A673 (cell line): Measurements from ENCODE around the gene QSOX2. TPM values are rescaled to one million over a fixed set of nuclear protein-coding genes. Genes with fewer than 3 reads are reported as not detected.

Source experiments
- BruUV-seq: library from RNA; stranded (reverse); fragments of 400-500 nt; replicated peaks from 2 replicates; lab custom pipeline; 2021; lab: Mats Ljungman, UMichigan
- CTCF ChIA-PET: fragments of 300-600 bp; sonication (Branson Sonifier 250); formaldehyde crosslinking; loops from one replicate; lab custom pipeline; 2022; ENCODE audit warnings: antibody characterized with exemption; lab: Charles Lee
- POLR2A ChIA-PET: fragments of 300-600 bp; sonication (Branson Sonifier 250); formaldehyde crosslinking; loops from one replicate; lab custom pipeline; 2022; ENCODE audit warnings: antibody characterized with exemption; ENCODE audit not compliant: low non-redundant PET; lab: Charles Lee
- DNase-seq: peaks from one replicate; pipeline ENCODE4 v3.0.0-alpha.2; 2015; ENCODE audit warnings: low spot score
- H3K27ac ChIP-seq: fragments of 200-600 bp; sonication (generic); 2 replicates; pipeline ENCODE4 v1.5.1; 2016; ENCODE audit warnings: mixed run types, low read depth, mild to moderate bottlenecking, mixed read lengths, antibody characterized with exemption, low read length; ENCODE audit not compliant: poor library complexity, severe bottlenecking
- H3K27me3 ChIP-seq: fragments of 200-600 bp; sonication (generic); replicated peaks from 2 replicates; pipeline ENCODE4 v1.6.1; 2017; ENCODE audit warnings: mixed run types, low read depth, mild to moderate bottlenecking, mixed read lengths, antibody characterized with exemption, low read length; ENCODE audit not compliant: insufficient read depth, poor library complexity
- H3K36me3 ChIP-seq: fragments of 200-600 bp; sonication (generic); 2 replicates; pipeline ENCODE4 v1.6.1; 2016; ENCODE audit warnings: mixed run types, mild to moderate bottlenecking, mixed read lengths, antibody characterized with exemption, low read length; ENCODE audit not compliant: insufficient read depth, poor library complexity, severe bottlenecking
- H3K4me1 ChIP-seq: fragments of 200-600 bp; sonication (generic); 2 replicates; pipeline ENCODE4 v1.6.1; 2017; ENCODE audit warnings: mixed run types, mild to moderate bottlenecking, mixed read lengths, antibody characterized with exemption, low read length; ENCODE audit not compliant: insufficient read depth, poor library complexity, severe bottlenecking
- H3K4me3 ChIP-seq: fragments of 200-600 bp; sonication (generic); 2 replicates; pipeline ENCODE4 v1.5.1; 2016; ENCODE audit warnings: low read depth, mixed run types, mild to moderate bottlenecking, mixed read lengths, low read length; ENCODE audit not compliant: poor library complexity, severe bottlenecking
- H3K9me3 ChIP-seq: fragments of 200-600 bp; sonication (generic); 2 replicates; pipeline ENCODE4 v1.6.1; 2016; ENCODE audit warnings: mixed run types, low read depth, mild to moderate bottlenecking, mixed read lengths, antibody characterized with exemption, low read length; ENCODE audit not compliant: poor library complexity, severe bottlenecking
- CTCF ChIP-seq: fragments of 300-800, 200-600 bp; sonication (generic); conservative IDR thresholded peaks from 2 replicates; pipeline ENCODE4 v1.5.1; 2017; ENCODE audit warnings: low read depth, mild to moderate bottlenecking, antibody characterized with exemption, low read length, moderate library complexity, mixed read lengths
- EZH2 ChIP-seq: fragments of 200-600 bp; sonication (generic); IDR thresholded peaks from 2 replicates; pipeline ENCODE4 v1.6.1; 2017; ENCODE audit warnings: borderline replicate concordance, low read depth, mild to moderate bottlenecking, mixed read lengths, antibody characterized with exemption, low read length; ENCODE audit not compliant: poor library complexity, severe bottlenecking
- intact Hi-C: fragments of 100-400 bp; cut with micrococcal nuclease; formaldehyde crosslinking; loops from one replicate; pipeline ENCODE4 v1.10.0; 2022; ENCODE audit not compliant: unreplicated experiment
- total RNA-seq: library from RNA; stranded (reverse); gene quantifications from 2 replicates; pipeline ENCODE4 v1.2.3, GENCODE V29; 2021

QSOX2 gene
- total RNA-seq, 1 experiment from 2014 or later = 43.7 TPM

- ChIA-PET CTCF (no interaction called here), POLR2A (no interaction called here)
- H3K27ac ChIP-seq = no peak overlapping the region
- no peak for TF ChIP-seq CTCF
- TF ChIP-seq EZH2 = no peak
- BruUV-seq = no TSS peak
- DNase-seq = no peak
- no peaks in the 10 kb centered on the region for H3K9me3 ChIP-seq
- no peaks in the 10 kb centered on the region for H3K27me3 ChIP-seq
- no peak overlapping the region for H3K4me3 ChIP-seq
- H3K36me3 ChIP-seq = no peaks in the 10 kb centered on the region
- intact Hi-C loops = no loop called here
- H3K4me1 ChIP-seq = no peaks in the 10 kb centered on the region
These were observed 66.9 kb downstream of the QSOX2 start for GRCh38 chr9:136178773-136179075.

GRCh38 chr9:136178061-136178772 lies 67.4 kb downstream of the QSOX2 start:
- TF ChIP-seq CTCF (no peak), EZH2 (no peak)
- ChIA-PET CTCF (no interaction called here), POLR2A (no interaction called here)

GRCh38 chr9:136177224-136177623 lies 68.4 kb downstream of the QSOX2 start:
- intact Hi-C loops = no loop called here
- BruUV-seq = no TSS peak
- Histone ChIP-seq H3K4me3 (no peak overlapping the region), H3K9me3 (no peaks in the 10 kb centered on the region), H3K4me1 (no peaks in the 10 kb centered on the region), H3K27ac (no peak overlapping the region), H3K27me3 (no peaks in the 10 kb centered on the region), H3K36me3 (no peaks in the 10 kb centered on the region)
- ChIA-PET POLR2A (no interaction called here), CTCF (no interaction called here)
- TF ChIP-seq EZH2 (no peak), CTCF (no peak)
- no peak for DNase-seq

More at GRCh38 chr9:136178061-136178772, 67.4 kb downstream of the QSOX2 start:
- H3K9me3 ChIP-seq = no peaks in the 10 kb centered on the region
- H3K4me3 ChIP-seq = no peak overlapping the region
- no peaks in the 10 kb centered on the region for H3K4me1 ChIP-seq
- no peaks in the 10 kb centered on the region for H3K36me3 ChIP-seq
- H3K27me3 ChIP-seq = no peaks in the 10 kb centered on the region
- no peak overlapping the region for H3K27ac ChIP-seq
- no peak for DNase-seq
- intact Hi-C loops = no loop called here
- no TSS peak for BruUV-seq
